Measurements from ENCODE around the gene C19orf33.

C19orf33 gene

GRCh38 chr19:38280030-38280921 lies 23.8 kb upstream of the C19orf33 start:
- no peak for DNase-seq

- no peak for DNase-seq
These were observed 22.1 kb upstream of the C19orf33 start for GRCh38 chr19:38281811-38282566.

GRCh38 chr19:38283271-38283670 lies 20.8 kb upstream of the C19orf33 start:
- DNase-seq, result no peak

- DNase-seq, result no peak
These were observed 19.6 kb upstream of the C19orf33 start for GRCh38 chr19:38284422-38284821.

- DNase-seq, result no peak
These were observed 18.5 kb upstream of the C19orf33 start for GRCh38 chr19:38285567-38285966.

- no peak for DNase-seq
These were observed 16.4 kb upstream of the C19orf33 start for GRCh38 chr19:38287604-38288003.

GRCh38 chr19:38288123-38288855 lies 15.8 kb upstream of the C19orf33 start:
- DNase-seq, result no peak

GRCh38 chr19:38289955-38290354 lies 14.1 kb upstream of the C19orf33 start:
- DNase-seq, result no peak

GRCh38 chr19:38290631-38291147 lies 13.4 kb upstream of the C19orf33 start:
- no peak for DNase-seq

GRCh38 chr19:38291855-38292254 lies 12.2 kb upstream of the C19orf33 start:
- no peak for DNase-seq

- no peak for DNase-seq
These were observed 10.8 kb upstream of the C19orf33 start for GRCh38 chr19:38293281-38293680.

- no peak for DNase-seq
These were observed 10.0 kb upstream of the C19orf33 start for GRCh38 chr19:38294090-38294489.

GRCh38 chr19:38298821-38299680 lies 5.0 kb upstream of the C19orf33 start:
- no peak for DNase-seq

- DNase-seq, result no peak
These were observed 358 bp downstream of the C19orf33 start for GRCh38 chr19:38304352-38304865.

GRCh38 chr19:38304866-38305429 lies 897 bp downstream of the C19orf33 start:
- peak; percentile 99 for DNase-seq

GRCh38 chr19:38306236-38306635 lies 2.2 kb downstream of the C19orf33 start:
- DNase-seq, result no peak

GRCh38 chr19:38307076-38307475 lies 3.0 kb downstream of the C19orf33 start:
- DNase-seq, result no peak

GRCh38 chr19:38307597-38307996 lies 3.5 kb downstream of the C19orf33 start:
- no peak for DNase-seq

- DNase-seq, result no peak
These were observed 4.1 kb downstream of the C19orf33 start for GRCh38 chr19:38308006-38308766.

- DNase-seq, result no peak
These were observed 5.0 kb downstream of the C19orf33 start for GRCh38 chr19:38308926-38309614.

Measured in NCI-H2227 treated with DMSO at 0.1 percent for 48 hours (cell line).